Fibroblast of lung (primary cell): ENCODE measurements around the gene KRT80. TPM values are rescaled to one million over a fixed set of nuclear protein-coding genes. Genes with fewer than 3 reads are reported as not detected.

Experiments used
- DNase-seq, 2 donors: peaks; one replicate each; pipeline versions ENCODE4 v3.0.0 to v3.0.0-alpha.2; 2010; ENCODE audit warnings: low read depth in 2 of 2
- H2AFZ ChIP-seq: 2 replicates; pipeline ENCODE4 v1.5.1; 2012; ENCODE audit warnings: low read length, control low read depth, inconsistent platforms
- H3K27ac ChIP-seq: 2 replicates; pipeline ENCODE4 v1.5.1; 2011; ENCODE audit warnings: low read length, control low read depth; ENCODE audit not compliant: insufficient read depth
- H3K27me3 ChIP-seq: 2 replicates; pipeline ENCODE4 v1.5.1; 2011; ENCODE audit warnings: mild to moderate bottlenecking, low read length; ENCODE audit not compliant: control insufficient read depth, insufficient read depth
- H3K36me3 ChIP-seq: 2 replicates; pipeline ENCODE4 v1.5.1; 2011; ENCODE audit warnings: low read length; ENCODE audit not compliant: control insufficient read depth, insufficient read depth
- H3K4me1 ChIP-seq: 2 replicates; pipeline ENCODE4 v1.5.1; 2011; ENCODE audit warnings: low read length; ENCODE audit not compliant: control insufficient read depth, insufficient read depth; ENCODE audit errors: extremely low read depth
- H3K4me2 ChIP-seq: 2 replicates; pipeline ENCODE4 v1.5.1; 2011; ENCODE audit warnings: low read length, control low read depth; ENCODE audit not compliant: insufficient read depth; ENCODE audit errors: extremely low read depth
- H3K4me3 ChIP-seq, 4 experiments: fragments of 200-600 bp in 1 of 4; sonication (generic) in 1 of 4; replicated peaks in 1 of 4; 2 replicates each; pipeline ENCODE4 v1.5.1; 2011 to 2016; ENCODE audit warnings: low read length in 4 of 4, low read depth in 3 of 4, mild to moderate bottlenecking in 3 of 4, control low read depth in 2 of 4, inconsistent platforms in 1 of 4, mixed read lengths in 1 of 4; ENCODE audit not compliant: insufficient read depth in 1 of 4; ENCODE audit errors: control extremely low read depth in 1 of 4
- H3K79me2 ChIP-seq: 2 replicates; pipeline ENCODE4 v1.5.1; 2012; ENCODE audit warnings: mild to moderate bottlenecking, low read length, inconsistent platforms; ENCODE audit not compliant: control insufficient read depth, insufficient read depth
- H3K9ac ChIP-seq: 2 replicates; pipeline ENCODE4 v1.5.1; 2011; ENCODE audit warnings: mild to moderate bottlenecking, low read length, control low read depth; ENCODE audit not compliant: insufficient read depth
- H3K9me3 ChIP-seq: 2 replicates; pipeline ENCODE4 v1.5.1; 2012; ENCODE audit warnings: low read depth, low read length; ENCODE audit not compliant: control insufficient read depth, insufficient read depth
- H4K20me1 ChIP-seq: 2 replicates; pipeline ENCODE4 v1.5.1; 2011; ENCODE audit warnings: low read length; ENCODE audit not compliant: control insufficient read depth, insufficient read depth; ENCODE audit errors: extremely low read depth
- CTCF ChIP-seq, 2 donors: IDR thresholded peaks in 1 of 2; conservative IDR thresholded peaks in 1 of 2; 1 replicate in 1 of 2; 2 replicates in 1 of 2; pipeline ENCODE4 v1.5.1; 2011 to 2012; ENCODE audit warnings: low read length in 2 of 2, control low read depth in 1 of 2, inconsistent platforms in 1 of 2, low read depth in 1 of 2, mild to moderate bottlenecking in 1 of 2
- EZH2 ChIP-seq: IDR thresholded peaks from 2 replicates; pipeline ENCODE4 v1.5.1; 2012; ENCODE audit warnings: low read length, control low read depth, mild to moderate bottlenecking; ENCODE audit errors: missing control alignments
- polyA plus RNA-seq, 2 donors: library from polyadenylated mRNA; depleted of rRNA in 1 of 2; stranded (reverse) in 1 of 2; unstranded in 1 of 2; fragments of >200 nt; gene quantifications; 2 replicates each; pipeline ENCODE4 v1.2.1, GENCODE V29; 2011 to 2012; ENCODE audit warnings: missing spikeins in 1 of 2
- total RNA-seq: library from RNA; depleted of rRNA; stranded (reverse); fragments of >200 nt; gene quantifications from 2 replicates; pipeline ENCODE4 v1.2.1, GENCODE V29; 2014

Gene KRT80
- total and polyA plus RNA-seq, 2 donors (not counting 1 experiment from before 2014, with no cell fraction given): 0.17 to 1.0 TPM

- Histone ChIP-seq H3K79me2 (no peaks in the 10 kb centered on the region), H3K9me3 (no peaks in the 10 kb centered on the region), H3K27me3 (no peaks in the 10 kb centered on the region), H3K27ac (no peak overlapping the region), H2AFZ (no peak overlapping the region), H3K36me3 (no peaks in the 10 kb centered on the region), H4K20me1 (no peaks in the 10 kb centered on the region), H3K4me3 (no peak overlapping the region), H3K4me1 (peaks cover 9% of the 10 kb centered on the region), H3K9ac (no peak overlapping the region), H3K4me2 (no peak overlapping the region)
- no peak for DNase-seq
- TF ChIP-seq CTCF (conservative IDR thresholded peaks at IDR 0.05 in 1 of 2, IDR thresholded peaks at IDR 0.05 in 1 of 2; ENCODE audit: low read depth in 1 of 2, low read length in 2 of 2): no peak
Measured at GRCh38 chr12:52211716-52212585, 20.1 kb upstream of the KRT80 start.

- DNase-seq: no peak
- H3K9me3 ChIP-seq: no peaks in the 10 kb centered on the region
- H3K4me1 ChIP-seq: peaks cover 9% of the 10 kb centered on the region
- H3K27ac ChIP-seq: no peak overlapping the region
- no peaks in the 10 kb centered on the region for H4K20me1 ChIP-seq
- no peaks in the 10 kb centered on the region for H3K27me3 ChIP-seq
- H3K36me3 ChIP-seq: no peaks in the 10 kb centered on the region
- TF ChIP-seq EZH2 (no peak), CTCF (conservative IDR thresholded peaks at IDR 0.05 in 1 of 2, IDR thresholded peaks at IDR 0.05 in 1 of 2; ENCODE audit: low read depth in 1 of 2, low read length in 2 of 2) (no peak)
- no peak overlapping the region for H3K4me2 ChIP-seq
- H3K79me2 ChIP-seq: no peaks in the 10 kb centered on the region
- H3K9ac ChIP-seq: no peak overlapping the region
- H3K4me3 ChIP-seq: no peak overlapping the region
- no peak overlapping the region for H2AFZ ChIP-seq
Measured at GRCh38 chr12:52210925-52211650, 19.3 kb upstream of the KRT80 start.

- DNase-seq: peak; percentile 82 to 90
- Histone ChIP-seq H3K27ac (no peak overlapping the region), H3K79me2 (no peaks in the 10 kb centered on the region), H2AFZ (no peak overlapping the region), H3K27me3 (no peaks in the 10 kb centered on the region), H3K4me3 (no peak overlapping the region), H3K36me3 (no peaks in the 10 kb centered on the region), H3K4me2 (no peak overlapping the region), H3K9me3 (no peaks in the 10 kb centered on the region), H3K9ac (no peak overlapping the region), H3K4me1 (peaks cover 3% of the 10 kb centered on the region), H4K20me1 (no peaks in the 10 kb centered on the region)
- TF ChIP-seq EZH2: no peak
- no peak for TF ChIP-seq CTCF (conservative IDR thresholded peaks at IDR 0.05 in 1 of 2, IDR thresholded peaks at IDR 0.05 in 1 of 2; ENCODE audit: low read depth in 1 of 2, low read length in 2 of 2)
Measured at GRCh38 chr12:52210186-52210924, 18.5 kb upstream of the KRT80 start.
